Hematopoietic multipotent progenitor cell treated with erythropoietin and hydrocortisone succinate and interleukin-3 and kit ligand, for 4 days (in vitro differentiated cells): ENCODE data around the gene SLC17A5.
"Not testable (repeated sequence)": the region's sequence is repeated elsewhere in the genome, so short reads cannot be mapped to it uniquely, and the experiment has no call there.

ENCODE experiments used
- DNase-seq: peaks from one replicate; pipeline ENCODE4 v3.0.0-alpha.2; 2015

SLC17A5 gene

DNA sequence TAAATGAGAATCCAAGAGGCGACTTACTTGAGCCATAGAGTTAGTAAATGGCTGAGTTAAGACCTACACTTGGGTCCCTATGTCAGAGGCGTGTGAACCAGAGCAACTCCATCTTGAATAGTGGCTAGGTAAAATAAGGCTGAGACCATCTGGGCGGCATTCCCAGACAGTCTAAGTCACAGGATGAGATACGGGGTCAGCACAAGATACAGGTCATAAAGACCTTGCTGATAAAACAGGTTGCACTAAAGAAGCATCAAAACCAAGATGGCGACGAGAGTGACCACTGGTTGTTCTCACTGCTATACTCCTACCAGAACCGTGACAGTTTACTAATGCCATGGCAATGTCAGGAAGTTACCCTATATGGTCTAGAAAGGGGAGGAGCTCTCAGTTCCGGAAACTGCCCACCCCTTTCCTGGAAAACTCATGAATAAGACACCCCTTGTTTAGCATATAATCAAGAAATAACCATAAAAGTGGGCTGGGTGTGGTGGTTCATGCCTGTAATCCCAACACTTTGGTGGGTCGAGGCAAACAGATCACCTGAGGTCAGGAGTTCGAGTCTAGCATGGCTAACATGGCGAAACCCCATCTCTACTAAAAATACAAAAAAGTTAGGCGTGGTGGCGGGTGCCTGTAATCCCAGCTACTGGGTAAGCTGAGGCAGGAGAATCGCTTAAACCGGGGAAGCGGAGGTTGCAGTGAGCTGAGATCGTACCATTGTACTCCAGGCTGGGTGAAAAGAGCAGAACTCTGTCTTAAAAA is 89.0 kb downstream of the SLC17A5 start:
- DNase-seq = no peak

DNA sequence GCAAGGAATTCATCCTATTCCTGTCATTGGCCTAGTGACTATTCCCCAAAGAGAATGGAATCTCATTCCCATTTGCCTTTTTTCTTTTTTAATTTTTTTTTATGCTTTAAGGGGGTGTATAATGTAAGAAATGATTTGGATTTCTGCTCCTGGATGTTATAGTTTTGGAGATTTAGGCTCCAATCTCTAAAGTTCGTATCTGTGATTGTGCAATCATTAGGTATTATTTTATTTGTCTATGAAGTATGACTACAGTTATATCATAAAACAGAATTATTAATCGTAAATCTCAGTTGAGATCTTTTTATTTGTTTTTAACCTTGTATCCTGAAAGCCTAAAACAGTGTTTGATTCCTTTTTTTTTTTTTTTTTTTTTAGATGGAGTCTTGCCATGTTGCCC is 91.2 kb downstream of the SLC17A5 start:
- DNase-seq = no peak

DNA sequence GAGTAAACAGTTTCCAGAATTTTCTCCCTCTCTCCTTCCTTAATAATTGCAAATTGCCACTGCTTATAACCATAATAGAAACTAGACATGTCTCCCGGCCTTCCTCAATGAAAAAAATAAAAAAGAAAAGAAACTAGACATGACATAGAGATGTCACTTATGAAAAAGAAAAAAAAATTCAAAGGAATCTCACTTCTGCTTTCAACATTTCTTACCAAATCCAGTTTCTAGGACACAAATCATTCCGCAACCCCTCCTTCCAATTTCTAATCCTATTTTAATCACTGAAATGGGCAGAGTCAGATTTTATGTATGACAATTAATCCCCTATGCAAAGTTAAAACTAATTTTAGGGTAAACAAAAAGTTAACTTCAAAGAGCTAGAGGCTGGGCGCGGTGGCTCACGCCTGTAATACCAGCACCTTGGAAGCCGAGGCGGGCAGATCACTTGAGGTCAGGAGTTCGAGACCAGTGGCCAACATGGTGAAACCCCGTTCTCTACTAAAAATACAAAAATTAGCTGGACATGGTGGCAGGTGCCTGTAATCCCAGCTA is 92.9 kb downstream of the SLC17A5 start:
- DNase-seq = no peak

DNA sequence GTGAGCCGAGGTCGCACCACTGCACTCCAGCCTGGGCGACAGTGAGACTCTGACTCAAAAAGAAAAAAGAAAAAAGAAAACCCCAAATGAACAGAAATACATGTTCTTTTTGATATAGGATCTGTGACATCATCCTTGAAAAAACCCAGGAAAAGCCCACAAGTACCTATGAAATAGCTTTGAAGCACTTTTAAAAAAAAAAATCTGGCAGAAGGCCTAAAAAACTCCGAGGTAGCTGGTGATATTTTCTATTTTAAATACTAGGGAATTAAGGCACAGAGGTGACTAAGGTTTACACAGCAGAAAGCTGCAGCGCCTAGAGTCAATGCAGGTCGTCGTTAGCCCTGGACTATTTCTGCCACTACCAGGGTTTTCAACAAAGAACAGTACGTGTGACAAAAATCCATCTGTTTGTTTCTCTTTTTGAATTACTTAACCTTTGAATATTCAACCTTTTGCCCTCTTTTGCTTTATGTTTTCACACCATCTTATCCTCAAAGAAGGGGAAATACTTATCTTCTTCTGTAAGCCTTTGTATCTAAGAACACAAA is 93.5 kb downstream of the SLC17A5 start:
- DNase-seq = no peak

DNA sequence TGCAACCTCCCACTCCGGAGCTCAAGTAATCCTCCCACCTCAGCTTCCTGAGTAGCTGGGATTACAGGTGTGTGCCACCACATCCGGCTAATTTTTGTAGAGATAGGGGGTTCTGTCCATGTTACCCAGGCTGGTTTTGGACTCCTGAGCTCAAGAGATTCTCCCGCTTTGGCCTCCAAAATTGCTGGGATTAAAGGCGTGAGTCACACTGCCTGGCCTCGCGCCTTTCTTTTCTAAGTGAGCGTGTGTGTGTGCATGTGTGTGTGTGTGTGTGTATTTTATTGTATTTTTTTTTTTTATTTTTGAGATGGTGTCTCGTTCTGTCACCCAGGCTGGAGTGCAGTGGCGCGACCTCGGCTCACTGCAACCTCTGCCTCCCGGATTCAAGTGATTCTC is 94.4 kb downstream of the SLC17A5 start:
- not testable (repeated sequence) for DNase-seq

DNA sequence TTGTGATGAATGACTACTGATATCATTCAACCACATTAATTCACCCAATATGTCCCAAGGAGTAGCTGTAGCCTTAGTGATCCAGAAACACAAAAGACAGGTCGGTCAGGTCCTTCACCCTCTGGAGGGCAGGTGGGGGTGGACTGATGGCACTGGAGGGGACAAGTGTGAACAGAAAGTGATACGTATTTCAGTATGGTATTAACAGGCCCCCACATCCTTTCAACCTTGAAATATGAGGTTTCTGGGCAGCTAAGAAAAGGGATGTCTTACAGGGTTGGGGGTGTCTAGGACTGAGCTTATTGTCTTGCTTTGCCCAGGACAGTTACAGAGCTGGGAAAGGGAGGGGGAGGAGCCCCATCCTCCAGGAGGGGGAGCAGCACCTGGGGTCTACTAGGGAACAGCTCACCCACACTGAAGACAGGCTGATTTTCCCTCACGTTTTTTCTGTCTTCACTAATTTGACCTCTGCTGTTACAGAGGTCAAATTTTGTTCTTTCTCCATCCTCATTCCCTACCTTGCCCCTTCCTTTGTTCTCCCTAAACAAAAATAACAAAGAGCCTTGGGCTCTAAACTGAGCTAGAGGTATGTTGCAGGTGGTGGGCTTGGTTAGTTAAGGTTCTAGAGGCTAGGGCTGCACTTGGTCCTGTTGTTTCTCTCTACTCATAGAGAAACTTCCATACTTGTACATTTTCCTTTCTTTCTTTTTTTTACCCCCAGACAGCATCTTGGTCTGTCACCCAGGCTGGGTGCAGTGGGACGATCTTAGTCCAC is 95.0 kb downstream of the SLC17A5 start:
- DNase-seq = no peak

DNA sequence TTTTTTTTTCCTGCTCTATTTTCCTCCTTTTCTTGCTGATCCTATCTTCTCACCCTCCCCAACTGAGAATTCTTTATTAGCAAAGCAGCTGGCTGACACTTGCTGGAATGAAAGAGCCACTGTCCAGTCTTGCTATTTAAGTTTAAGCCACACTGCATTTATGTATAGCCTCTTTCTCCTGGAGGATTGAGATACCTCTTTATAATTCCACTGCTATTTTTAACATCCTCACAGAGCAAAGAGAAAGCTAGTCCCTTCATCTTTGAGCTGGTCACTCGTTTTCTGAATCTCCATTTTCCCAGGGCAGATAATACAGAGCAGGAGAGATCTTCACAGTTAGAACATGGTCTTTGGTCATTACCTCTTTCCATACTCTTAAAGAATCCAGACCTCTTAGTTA is 97.0 kb downstream of the SLC17A5 start:
- DNase-seq = no peak

DNA sequence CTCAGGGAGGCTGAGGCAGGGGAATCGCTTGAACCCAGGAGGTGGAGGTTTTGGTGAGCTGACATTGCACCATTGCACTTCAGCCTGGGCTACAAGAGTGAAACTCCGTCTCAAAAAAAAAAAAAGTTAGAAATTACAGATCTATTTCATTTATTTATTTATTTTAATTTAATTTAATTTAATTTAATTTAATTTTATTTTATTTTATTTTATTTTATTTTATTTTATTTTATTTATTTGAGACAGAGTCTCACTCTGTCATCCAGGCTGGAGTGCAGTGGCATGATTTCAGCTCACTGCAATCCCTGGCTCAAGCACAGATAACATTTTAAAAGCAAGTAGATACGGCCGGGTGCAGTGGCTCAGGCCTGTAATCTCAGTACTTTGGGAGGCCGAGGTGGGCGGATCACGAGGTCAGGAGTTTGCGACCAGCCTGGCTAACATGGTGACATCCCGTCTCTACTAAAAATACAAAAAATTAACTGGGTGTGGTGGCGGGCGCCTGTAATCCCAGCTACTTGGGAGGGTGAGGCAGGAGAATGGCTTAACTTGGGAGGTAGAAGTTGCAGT is 98.3 kb downstream of the SLC17A5 start:
- not testable (repeated sequence) for DNase-seq

DNA sequence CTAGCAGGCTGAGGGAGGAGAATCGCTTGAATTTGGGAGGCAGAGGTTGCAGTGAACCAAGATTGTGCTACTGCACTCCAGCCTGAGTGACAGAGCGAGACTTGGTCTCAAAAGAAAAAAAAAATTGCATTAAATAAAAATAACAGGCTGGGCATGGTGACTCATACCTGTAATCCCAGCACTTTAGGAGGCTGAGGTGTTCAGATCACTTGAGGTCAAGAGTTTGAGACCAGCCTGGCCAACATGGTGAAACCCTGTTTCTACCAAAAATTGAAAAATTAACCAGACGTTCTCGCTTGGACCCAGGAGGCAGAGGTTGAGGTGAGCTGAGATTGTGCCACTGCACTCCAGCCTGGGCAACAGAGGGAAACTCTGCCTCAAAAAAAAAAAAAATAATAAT is 102.7 kb downstream of the SLC17A5 start:
- DNase-seq = not testable (repeated sequence)

DNA sequence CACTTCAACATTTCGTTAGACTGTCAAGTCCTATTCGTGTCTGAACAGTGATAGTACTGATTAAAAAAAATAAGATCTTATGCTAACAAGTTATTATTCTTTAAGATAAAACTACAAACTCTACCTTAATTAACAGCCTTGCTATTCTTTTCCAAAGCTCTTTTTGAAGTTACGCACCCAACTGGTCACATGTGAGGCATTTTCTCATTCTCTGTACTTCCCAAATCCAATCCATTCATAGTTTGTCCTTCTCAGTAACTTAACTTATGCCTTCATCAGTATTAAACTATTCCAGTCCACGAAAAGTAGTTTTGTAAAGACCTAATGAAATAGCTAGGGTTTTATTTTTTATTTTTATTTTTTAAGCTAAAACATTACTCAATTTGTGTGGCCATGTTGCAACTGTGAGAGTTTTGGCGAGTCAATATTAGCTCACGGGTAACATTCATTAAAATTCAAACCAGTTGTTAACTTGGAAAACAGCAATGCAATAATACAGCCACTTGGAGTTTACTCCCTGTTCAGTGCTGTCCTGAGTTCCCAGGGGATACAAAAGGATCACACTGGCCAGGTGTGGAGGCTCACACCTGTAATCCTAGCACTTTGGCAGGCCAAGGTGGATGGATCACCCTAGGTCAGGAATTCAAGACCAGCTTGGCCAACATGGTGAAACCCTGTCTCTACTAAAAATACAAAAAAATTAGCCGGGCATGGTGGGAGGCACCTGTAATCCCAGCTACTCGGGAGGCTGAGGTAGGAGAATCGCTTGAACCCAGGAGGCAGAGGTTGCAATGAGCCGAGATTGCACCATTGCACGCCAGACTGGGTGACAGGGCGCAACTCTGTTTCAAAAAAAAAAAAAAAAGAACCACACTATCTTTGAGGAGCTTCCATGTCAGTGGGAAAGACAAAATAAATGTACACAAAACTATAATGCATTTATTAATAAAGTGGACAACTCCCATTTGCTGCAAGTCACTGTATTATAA is 105.0 kb downstream of the SLC17A5 start:
- no peak for DNase-seq

DNA sequence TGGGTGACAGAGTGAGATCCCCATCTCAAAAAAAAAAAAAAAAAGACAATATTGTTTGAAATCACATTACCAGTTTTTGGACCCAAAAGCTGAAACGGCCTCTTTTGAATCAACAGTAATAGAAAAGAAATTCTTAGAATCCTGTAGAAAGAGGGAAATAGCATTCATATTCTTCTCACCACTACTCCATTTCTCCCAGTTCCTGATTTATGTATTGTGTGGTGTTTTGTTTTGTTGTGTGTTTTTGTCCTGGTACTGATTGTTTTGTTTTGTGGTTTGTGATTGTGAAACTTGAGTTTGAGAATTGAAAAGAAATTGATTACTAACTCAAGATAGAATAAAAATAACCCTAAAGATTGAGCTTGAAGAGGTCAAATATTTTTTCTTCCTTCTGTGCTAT is 106.8 kb downstream of the SLC17A5 start:
- DNase-seq = no peak
